Ishikawa (cell line): Measurements from ENCODE around the gene TMEM232.

Source experiments
- CEBPB ChIP-seq: IDR thresholded peaks from 2 replicates; pipeline ENCODE4 v1.6.1; 2012
- CREB1 ChIP-seq: IDR thresholded peaks from 2 replicates; pipeline ENCODE4 v1.6.1; 2012; ENCODE audit warnings: low read depth
- EGR1 ChIP-seq: IDR thresholded peaks from 2 replicates; pipeline ENCODE4 v1.6.1; 2012
- EP300 ChIP-seq: IDR thresholded peaks from 2 replicates; pipeline ENCODE4 v1.6.1; 2012; ENCODE audit warnings: borderline replicate concordance
- FOXM1 ChIP-seq: IDR thresholded peaks from 2 replicates; pipeline ENCODE4 v1.6.1; 2012; ENCODE audit warnings: low read depth, borderline replicate concordance
- NFIC ChIP-seq: IDR thresholded peaks from 2 replicates; pipeline ENCODE4 v1.6.1; 2012
- RAD21 ChIP-seq: IDR thresholded peaks from 2 replicates; pipeline ENCODE4 v1.6.1; 2012; ENCODE audit warnings: low read depth
- REST ChIP-seq: IDR thresholded peaks from 2 replicates; pipeline ENCODE4 v1.6.1; 2012; ENCODE audit warnings: low read depth, mild to moderate bottlenecking
- TAF1 ChIP-seq: IDR thresholded peaks from 2 replicates; pipeline ENCODE4 v1.6.1; 2012; ENCODE audit warnings: low read depth, mild to moderate bottlenecking
- TCF12 ChIP-seq: IDR thresholded peaks from 2 replicates; pipeline ENCODE4 v1.6.1; 2012; ENCODE audit warnings: low read depth
- TEAD4 ChIP-seq: IDR thresholded peaks from 2 replicates; pipeline ENCODE4 v1.6.1; 2012
- USF1 ChIP-seq: IDR thresholded peaks from 2 replicates; pipeline ENCODE4 v1.6.1; 2012
- YY1 ChIP-seq: IDR thresholded peaks from 2 replicates; pipeline ENCODE4 v1.6.1; 2012; ENCODE audit warnings: low read depth
- ZBTB7A ChIP-seq: IDR thresholded peaks from 2 replicates; pipeline ENCODE4 v1.6.1; 2012; ENCODE audit warnings: low read depth
- TF ChIP-seq, protein P1 (sequence below): IDR thresholded peaks from 2 replicates; pipeline ENCODE4 v1.6.1; 2012

The TMEM232 gene

DNA sequence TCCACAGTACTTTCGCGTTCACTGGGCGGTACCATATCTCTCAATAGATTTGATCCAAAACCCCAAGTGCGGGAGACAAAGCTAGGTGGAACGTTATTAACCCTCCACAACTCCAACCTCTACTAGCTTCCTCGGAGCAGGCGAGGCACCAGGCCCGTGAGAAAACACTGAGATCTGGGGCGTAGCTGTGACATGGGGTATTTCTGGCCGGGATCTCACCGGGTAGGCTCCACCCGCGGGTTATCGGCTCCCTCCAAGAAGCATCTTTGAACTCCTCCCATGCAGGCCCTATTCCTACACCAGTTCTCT lies 12.0 kb upstream of the TMEM232 start:
- TF ChIP-seq YY1 (no peak), NFIC (no peak), ZBTB7A (no peak), TCF12 (no peak), RAD21 (no peak), EP300 (no peak), TAF1 (no peak), CEBPB (no peak), REST (no peak), EGR1 (no peak), FOXM1 (no peak), CREB1 (no peak), TEAD4 (no peak), USF1 (no peak)
- TF ChIP-seq, protein P1, sequence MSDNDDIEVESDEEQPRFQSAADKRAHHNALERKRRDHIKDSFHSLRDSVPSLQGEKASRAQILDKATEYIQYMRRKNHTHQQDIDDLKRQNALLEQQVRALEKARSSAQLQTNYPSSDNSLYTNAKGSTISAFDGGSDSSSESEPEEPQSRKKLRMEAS, result no peak

DNA sequence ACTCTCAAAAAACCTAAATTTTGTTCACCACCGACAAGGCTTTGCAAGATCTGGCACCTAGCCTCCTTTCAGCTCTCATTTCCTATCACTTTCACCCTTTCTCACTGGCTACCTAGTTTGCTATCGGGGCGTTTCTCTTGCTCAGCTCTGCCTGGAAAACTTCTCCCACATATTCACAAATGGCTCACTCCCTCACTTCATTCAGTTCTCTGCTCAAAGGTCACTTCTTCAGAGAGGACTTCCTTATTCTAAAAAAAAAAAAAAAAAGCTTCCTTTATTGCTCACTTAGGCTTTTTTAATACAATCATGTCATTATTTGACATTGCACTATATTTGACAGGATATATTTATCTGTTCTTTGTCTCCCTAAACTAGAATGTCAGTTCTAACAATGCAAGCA lies 10.3 kb upstream of the TMEM232 start:
- TF ChIP-seq USF1 (no peak), TEAD4 (no peak), EP300 (no peak), CEBPB (no peak), ZBTB7A (no peak), TAF1 (no peak), FOXM1 (no peak), YY1 (no peak), NFIC (no peak), CREB1 (no peak)

GRCh38 chr5:110735556-110735955 lies 9.1 kb upstream of the TMEM232 start:
- TF ChIP-seq USF1, result no peak
- TF ChIP-seq EGR1, result no peak

DNA sequence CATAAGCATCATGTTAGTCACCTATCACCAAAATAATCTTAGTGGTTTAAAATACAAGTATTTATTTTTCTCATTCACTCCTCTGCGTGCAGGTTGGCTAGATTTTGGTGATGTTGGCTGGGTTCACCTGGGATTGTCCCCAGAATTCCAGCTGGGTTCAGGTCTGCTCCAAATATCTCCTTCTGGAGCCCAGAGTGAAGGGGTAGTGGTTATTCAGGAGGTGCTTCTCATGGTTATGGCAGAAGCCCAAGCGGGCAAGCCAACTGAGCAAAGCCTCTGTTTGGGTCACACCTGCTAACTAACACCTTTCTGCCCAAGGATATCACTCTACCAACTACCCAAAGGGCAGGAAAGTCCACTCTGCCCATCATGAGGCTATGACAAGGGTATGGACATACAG lies 7.6 kb upstream of the TMEM232 start:
- TF ChIP-seq, protein P1, result no peak
- no peak for TF ChIP-seq USF1

GRCh38 chr5:110727025-110727314 lies 499 bp upstream of the TMEM232 start:
- TF ChIP-seq ZBTB7A (no peak), YY1 (no peak), TEAD4 (no peak), USF1 (no peak), TAF1 (no peak), REST (no peak), EGR1 (no peak), RAD21 (no peak), CEBPB (no peak), CREB1 (no peak), NFIC (no peak), FOXM1 (no peak), TCF12 (no peak), EP300 (no peak)
- TF ChIP-seq, protein P1, result no peak; the same call in 1 of the 2 replicates

GRCh38 chr5:110718311-110718710 lies 8.2 kb downstream of the TMEM232 start:
- no peak for TF ChIP-seq TEAD4
- no peak for TF ChIP-seq RAD21
- no peak for TF ChIP-seq CEBPB
- no peak for TF ChIP-seq CREB1
- no peak for TF ChIP-seq EP300
